Stimulated activated CD4-positive, alpha-beta T cell treated with anti-CD3 and anti-CD28 coated beads, Interleukin-4, amount 100 ng/mL, for 24 hours (primary cell): ENCODE data around the gene GYPA.
"Not testable (repeated sequence)": the region's sequence is repeated elsewhere in the genome, so short reads cannot be mapped to it uniquely, and the experiment has no call there.

Experiments used
- DNase-seq: peaks from one replicate; pipeline ENCODE4 v3.0.0-alpha.2; 2020

GYPA gene

GRCh38 chr4:144140594-144141295 lies at the start of gene GYPA:
GYPA (minus strand) TSS chr4:144140718; CDS start chr4:144140635, 83 bp downstream.
- not testable (repeated sequence) for DNase-seq

GRCh38 chr4:144190009-144190408 lies 49.5 kb upstream of the GYPA start:
- no peak for DNase-seq

- no peak for DNase-seq
These were observed 48.6 kb upstream of the GYPA start for GRCh38 chr4:144189121-144189520.

DNA sequence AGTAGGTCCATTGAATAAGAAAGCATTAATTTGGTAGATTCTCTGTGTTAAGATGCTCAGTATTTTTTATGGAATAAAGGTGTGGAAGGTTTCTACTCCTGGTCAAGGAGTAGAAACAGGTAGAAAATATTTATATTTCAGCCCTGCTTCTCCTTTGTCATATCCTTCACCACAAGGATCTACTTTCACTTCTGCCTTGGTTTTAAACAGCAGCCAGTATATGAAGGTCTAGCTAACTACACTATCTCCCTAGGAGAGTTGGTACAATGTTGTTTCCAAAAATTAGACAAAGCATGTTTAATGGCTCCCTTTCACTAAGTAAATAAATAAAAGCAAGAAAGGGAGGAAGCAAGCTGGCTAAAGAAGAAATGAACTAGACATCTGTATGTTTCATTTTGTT lies 44.6 kb upstream of the GYPA start:
- no peak for DNase-seq

DNA sequence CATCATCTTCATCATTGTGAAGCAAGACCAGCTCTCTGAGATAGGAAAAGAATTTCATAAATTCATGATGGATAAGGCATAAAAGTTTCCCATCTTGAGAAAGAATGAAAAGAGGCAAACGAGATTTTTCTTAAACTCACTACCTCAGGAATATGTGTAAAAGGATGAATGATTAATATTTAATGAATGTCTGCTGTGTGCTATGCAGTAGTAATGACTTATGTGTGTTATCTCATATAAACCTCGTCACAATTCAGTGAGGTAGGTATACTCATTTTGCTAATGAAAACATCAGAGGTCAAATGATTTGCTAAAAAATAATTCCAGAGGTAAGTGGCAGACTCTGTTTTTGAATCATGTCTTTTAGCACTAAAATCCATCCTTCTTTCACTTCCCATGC lies 42.6 kb upstream of the GYPA start:
- DNase-seq, result no peak

DNA sequence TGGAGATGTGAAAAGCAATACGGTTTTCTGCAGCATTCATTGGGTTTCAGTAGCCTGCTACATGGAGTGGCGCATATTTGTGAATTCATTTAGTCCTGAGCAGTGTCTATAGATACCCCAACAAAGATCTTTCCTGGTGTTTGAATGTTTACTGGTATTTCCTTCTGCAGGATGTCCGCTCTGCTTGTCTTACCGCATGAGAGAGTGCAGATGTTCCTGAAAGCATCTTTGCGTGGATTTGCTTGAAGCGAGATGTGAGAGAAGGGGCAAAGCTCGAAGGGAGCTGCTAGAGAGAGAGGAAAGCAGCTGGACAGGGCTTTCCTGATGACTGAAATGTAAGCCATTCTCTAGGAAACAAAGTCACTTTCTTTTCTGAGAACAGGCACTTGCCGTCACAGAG lies 40.9 kb upstream of the GYPA start:
- DNase-seq, result no peak

GRCh38 chr4:144179152-144179739 lies 38.7 kb upstream of the GYPA start:
- no peak for DNase-seq

- DNase-seq, result no peak
These were observed 37.9 kb upstream of the GYPA start for GRCh38 chr4:144178414-144178813.

GRCh38 chr4:144176476-144176875 lies 36.0 kb upstream of the GYPA start:
- DNase-seq, result no peak

- DNase-seq, result peak; percentile 6
These were observed 34.0 kb upstream of the GYPA start for GRCh38 chr4:144174401-144175067.

GRCh38 chr4:144171697-144172096 lies 31.2 kb upstream of the GYPA start:
- no peak for DNase-seq

GRCh38 chr4:144169211-144169610 lies 28.7 kb upstream of the GYPA start:
- no peak for DNase-seq

DNA sequence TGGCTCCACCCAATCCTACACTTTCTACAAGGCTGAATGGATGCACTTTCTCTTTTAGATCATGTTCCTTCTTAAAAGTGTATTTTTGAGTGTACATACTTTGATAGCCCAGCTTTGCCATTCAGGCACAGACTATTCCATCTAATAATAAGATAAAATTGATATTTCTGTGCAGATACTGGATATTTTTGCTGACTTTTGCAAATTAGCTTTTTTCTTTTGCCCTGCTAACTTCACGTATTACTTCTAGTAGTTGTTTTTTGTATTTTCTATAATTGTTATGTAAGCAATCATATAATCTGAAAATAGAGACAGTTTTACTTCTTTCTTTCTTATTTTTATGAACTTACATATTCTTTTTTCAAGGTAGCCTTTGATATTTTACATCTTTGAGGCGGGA lies 13.5 kb upstream of the GYPA start:
- DNase-seq, result no peak

- DNase-seq, result peak; percentile 36
These were observed 2.3 kb upstream of the GYPA start for GRCh38 chr4:144142690-144143326.

- DNase-seq, result no peak
These were observed 975 bp upstream of the GYPA start for GRCh38 chr4:144141493-144141892.

DNA sequence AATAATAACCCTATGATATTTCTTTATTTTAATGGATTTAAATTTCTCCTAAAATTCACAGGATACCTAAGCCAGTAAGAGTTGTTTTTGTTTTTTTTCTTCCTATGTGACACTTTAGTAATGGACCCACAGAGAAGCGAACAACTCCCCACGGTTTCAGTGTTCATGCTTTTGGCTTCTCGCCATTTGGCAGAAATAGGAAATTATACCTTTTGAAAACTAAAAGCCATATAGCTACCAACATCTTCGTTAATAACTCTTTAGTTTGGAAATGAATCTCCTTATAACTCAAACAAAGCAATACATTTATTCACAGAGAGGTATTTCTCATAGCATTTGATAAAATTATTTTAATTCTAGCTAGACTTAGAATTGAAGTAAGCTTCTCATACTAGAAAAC lies 527 bp downstream of the GYPA start:
- DNase-seq, result not testable (repeated sequence)

DNA sequence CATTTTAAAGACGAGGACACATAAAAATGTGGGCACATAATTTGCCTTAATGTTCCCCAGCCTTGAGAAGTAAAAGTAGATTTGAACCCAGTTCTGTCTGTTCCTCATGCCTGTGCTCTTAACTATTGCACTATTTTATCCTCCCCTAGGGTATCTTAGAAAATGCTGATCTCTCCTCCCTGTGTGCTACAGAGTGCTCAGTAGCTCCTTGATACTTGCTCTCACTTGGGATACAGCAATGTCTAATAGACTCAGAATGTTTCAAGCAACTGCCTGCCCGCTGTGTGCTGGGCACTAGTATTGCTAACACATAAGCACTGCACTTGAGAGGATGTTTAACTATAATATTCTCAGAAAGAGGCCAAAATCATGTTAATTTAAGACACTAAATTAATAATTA lies 971 bp downstream of the GYPA start:
- not testable (repeated sequence) for DNase-seq

- DNase-seq, result not testable (repeated sequence)
These were observed 2.3 kb downstream of the GYPA start for GRCh38 chr4:144138239-144138638.

GRCh38 chr4:144137137-144137931 lies 3.2 kb downstream of the GYPA start:
- not testable (repeated sequence) for DNase-seq

DNA sequence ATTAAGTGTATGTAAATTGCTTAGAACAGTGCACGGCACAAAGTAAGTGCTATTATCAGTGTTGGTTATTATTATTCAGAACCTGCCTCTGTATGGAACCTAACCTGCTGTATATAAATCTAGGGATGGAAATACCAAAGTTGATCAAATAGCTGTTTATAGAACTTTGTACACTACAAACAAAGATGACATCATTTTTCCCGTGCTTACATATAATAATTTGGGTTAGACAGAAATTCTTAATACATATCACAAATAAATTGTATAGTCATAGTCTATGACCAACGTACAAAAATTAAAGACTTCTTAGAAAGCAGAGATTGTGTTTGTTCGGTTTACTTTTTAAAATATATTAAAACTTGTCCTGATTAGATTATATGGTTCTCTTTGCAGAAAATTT lies 4.3 kb downstream of the GYPA start:
- not testable (repeated sequence) for DNase-seq

DNA sequence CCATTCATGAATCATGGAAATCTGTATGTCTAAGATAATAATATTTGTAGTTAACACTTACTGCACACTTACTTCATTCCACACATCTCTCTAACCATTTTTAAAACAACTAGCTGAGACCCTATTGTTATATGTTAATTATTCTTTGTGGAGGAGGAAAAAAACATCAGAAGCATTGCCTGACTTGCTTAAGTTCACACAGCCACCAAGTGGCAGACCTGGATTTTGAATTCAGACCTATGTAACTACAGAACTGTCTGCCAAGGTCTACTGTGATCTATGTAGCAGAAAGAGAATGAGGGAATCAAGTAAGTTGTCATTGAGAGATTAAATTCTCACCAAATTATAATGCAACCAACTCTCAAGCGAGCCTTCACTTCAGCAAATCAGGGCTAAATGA lies 10.4 kb downstream of the GYPA start:
- DNase-seq, result not testable (repeated sequence)

DNA sequence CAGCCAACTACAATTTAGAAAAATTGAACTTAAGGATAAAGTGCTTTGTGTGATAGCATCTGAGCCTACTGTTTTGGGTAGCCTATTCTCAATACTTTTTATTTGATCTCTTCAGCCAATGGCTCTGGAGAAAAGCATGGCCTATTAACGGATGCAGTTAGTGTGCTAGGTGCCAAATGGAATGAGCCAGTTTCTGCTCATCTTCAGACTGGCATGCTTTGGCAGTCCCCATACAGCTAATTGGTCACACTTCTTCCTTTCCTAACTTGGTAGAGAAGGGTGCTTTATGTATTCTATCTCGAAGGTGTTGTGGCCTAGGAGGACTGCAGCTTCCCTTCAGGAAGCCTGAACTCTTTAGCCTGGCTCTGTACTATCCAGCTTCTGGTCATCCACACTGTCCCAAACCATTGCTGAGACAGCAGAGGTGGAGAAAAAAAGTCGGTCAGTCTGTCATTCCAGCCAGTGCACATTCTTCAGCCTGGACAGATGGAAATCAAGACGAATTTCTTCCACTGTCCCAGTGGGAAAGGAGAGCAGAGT lies 11.1 kb downstream of the GYPA start:
- DNase-seq, result not testable (repeated sequence)
